NCI-H2029 treated with DMSO at 0.1 percent for 48 hours (cell line): Measurements from ENCODE around the gene NGRN.
"Not testable (repeated sequence)": the region's sequence is repeated elsewhere in the genome, so short reads cannot be mapped to it uniquely, and the experiment has no call there.

ENCODE experiments used
- DNase-seq: peaks from one replicate; lab custom pipeline; 2025; lab: John Stamatoyannopoulos, UW

Gene NGRN

DNA sequence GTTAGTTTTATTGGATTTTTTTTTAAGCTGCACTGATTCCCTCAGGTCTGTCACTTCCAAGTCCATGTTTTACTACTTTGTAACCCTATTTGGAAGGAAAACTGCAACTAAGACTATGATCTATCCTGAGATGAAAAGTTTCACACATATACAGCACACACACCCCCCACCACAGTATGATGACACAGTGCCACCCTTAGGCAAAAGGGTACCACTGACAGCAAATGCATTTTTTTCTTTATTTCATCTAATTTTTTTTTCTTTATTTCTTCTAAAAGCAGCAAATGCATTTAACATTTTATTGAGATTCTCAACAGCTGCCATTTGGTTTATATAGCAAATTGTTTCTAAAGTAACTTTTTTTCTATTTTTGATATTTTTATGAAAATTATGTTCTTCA lies 21.2 kb downstream of the NGRN start:
- DNase-seq, result no peak

DNA sequence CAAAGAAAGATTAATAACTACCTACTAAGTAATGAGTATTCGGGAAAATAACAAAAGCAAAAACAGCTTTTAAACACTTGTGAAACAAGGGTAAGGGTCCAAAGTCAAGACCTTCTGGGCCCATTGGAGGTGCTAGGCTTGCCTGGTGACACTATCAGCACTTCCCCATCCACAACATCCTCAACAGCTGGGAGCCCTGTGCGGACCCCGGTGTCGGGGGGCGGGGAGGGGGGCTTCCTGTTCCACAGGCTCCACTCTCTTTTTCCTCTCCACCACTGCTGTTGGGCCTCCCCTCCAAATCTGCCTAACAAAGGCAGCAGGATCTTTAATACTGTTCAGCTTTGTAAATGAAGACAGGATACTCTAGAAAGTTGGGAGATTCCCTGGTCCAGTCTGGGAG lies 21.6 kb downstream of the NGRN start:
- DNase-seq, result no peak

DNA sequence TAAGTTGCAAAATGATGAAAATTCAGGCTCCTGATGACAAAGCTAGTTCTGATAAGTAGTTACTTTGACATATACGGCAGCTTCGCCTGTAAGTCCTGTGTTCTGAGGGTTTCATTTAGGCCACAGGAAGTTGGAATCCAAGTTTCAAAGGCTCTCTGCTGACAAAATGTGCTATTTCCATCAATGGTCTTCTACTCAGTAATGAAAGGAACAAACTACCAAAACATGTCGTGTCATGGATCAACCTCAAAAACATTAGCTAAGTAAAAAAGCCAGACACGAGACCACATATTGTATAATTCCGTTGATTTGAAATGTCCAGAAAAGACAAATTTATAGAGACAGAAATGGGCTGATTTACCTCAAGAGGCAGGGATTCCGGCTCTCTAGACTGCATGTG lies 22.5 kb downstream of the NGRN start:
- no peak for DNase-seq

DNA sequence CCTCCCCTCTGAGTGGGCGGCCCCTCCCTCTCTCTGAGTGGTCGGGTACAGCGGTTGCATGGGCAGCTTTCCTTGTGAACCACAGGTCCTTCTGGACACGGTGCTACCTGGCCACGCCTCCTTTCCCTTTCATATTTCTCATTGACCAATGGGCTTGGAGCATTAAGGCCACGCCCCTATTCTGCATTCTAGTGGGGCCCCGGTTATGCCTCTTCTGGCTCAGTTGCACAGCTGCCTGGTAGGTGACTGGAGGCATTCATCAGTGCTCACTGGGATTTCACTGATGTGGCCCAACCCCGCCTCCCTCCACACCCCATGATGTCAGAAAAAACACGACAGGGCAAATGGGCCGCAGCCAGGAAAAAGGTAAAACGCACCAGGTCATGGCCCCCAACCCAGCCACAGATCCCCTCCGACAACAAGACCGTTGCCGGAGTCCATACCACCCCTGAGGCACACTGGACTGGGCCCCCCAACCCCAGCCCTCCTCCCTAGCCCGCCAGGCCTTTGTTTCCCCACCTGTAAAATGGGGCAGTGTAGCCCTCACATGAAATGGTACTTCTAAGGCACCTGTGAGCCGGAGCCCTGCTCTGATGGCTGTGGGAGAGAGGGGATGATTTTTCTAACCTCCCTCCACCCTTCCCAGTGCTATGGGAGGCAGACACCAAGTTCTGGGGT lies 26.3 kb downstream of the NGRN start:
- DNase-seq, result peak; percentile 44

DNA sequence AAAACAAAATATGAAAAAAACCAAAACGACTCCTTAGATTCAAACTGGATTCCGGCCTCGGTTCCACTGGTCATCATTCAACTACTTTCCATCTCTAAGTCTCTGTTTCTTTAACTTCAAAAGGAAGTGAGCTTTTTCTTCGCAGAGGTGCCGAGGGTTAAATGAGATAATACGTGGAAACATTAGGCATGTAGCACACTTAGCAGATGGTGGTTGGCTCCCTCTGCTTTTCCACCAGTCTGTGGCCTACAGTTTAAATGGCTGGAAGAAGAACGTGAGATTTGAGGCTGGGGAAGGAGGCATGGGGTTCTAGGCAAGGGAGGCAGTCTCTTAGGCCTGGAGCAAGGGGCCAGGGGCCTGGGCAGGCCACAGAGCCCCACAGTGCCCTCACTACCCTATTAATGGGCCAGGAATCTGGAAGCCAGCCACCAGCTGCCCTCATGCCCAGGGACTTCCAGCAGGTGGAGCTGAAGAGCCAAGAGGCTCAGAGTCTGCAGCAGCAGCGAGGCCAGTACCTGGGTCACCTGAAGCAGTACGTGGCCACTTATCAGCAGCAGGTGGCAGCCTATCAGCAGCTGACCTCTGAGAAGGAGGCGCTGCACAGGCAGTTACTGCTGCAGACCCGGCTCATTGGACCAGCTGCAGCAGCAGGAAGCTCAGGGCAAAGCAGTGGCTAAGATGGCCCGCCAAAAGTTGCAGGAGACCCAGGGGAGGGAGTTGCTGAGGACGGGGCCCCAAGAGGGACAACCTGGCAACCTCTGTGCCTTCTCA lies 27.8 kb downstream of the NGRN start:
- DNase-seq, result peak; percentile 36

DNA sequence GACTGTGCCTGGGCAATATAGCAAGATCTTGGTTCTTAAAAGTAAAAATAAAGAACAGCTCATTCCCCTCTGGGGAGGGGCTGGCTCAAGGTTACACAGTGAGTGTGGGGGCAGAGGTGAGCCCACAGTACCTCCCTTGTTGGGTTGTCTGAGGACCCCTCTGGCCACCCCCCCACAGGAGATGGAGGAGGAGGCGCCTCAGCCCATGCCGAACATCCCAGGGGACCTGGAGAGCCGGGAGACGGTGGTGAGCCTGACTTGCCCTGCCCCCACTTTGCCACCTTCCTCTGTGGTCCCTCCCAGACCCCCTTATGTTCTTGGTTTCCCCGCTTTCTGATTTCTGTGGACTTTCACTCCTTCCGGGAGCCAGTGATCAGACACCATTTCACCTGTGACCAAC lies 28.7 kb downstream of the NGRN start:
- no peak for DNase-seq

DNA sequence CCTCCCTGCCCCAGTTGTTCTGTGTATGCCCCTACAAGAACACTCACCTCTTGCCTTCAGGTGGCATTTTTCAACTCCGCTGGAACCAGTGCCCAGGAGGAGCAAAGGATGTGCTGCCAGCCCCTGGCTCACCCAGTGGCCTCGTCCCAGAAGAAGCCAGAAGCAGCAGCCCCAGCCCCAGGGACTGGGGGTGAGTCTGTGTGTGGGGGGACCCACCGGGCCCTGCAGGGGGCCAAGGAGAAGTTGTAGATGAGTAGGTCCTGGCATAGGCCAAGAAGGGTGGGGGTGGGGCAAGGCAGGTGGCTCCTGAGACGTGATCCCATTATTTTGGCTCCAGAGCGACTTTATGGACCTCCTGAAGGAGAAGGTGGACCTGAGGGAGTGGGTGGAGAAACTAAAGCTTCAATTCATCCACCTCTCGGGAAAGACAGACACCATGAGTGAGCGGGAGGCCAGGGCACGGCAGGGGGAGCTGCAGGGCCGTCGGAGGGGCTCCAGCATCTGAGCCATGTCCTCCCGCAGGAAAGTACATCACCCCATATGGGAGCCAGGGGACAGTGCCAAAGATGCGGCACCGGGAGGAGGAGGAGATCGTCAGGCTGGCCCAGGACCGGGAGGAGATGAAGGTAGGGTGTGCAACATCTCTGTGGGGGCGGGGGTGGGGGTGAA lies 29.3 kb downstream of the NGRN start:
- DNase-seq, result no peak

DNA sequence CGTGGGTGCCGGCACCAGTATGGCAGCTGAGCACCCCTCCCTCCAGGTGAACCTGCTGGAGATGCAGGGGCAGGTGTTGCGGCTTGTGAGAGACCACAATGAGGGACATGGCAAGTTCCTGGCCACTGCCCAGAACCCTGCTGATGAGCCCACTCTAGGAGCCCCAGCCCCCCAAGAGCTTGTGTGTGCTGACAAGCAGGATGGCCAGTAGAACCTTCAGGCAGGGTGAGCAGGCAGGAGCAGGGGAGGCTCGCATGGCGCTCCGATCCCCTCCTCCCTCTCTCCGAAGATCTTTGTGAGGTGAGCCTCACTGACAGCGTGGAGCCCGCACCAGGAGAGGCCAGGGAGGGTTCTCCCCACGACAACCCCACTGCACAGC lies 29.8 kb downstream of the NGRN start:
- no peak for DNase-seq

DNA sequence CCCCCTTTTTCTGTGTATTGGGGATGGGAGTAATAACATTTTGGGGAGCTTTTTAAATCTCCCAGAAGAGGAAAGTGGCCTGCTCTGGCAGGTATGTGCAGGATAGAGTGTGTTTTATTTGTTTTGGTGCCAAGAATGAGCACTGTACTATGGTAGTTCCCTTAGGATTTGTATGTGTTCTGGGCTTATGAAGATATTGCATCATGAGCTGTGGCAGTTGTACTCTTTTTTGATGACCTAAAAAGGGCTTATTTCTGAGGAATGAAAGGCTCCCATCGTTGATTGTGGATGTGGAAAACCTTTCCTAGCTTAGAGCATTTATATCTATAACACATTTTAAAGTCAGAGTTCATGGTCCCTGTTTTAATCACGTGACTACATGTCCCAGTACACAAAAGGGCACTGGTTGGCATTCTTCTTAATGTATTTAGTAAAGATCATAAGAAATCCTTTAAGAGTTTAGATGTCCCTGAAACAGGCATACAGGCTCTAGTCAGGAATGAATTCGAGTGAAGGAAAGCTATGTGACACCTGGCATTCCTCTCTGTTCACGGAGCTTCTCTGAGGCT lies 30.9 kb downstream of the NGRN start:
- DNase-seq, result not testable (repeated sequence)

DNA sequence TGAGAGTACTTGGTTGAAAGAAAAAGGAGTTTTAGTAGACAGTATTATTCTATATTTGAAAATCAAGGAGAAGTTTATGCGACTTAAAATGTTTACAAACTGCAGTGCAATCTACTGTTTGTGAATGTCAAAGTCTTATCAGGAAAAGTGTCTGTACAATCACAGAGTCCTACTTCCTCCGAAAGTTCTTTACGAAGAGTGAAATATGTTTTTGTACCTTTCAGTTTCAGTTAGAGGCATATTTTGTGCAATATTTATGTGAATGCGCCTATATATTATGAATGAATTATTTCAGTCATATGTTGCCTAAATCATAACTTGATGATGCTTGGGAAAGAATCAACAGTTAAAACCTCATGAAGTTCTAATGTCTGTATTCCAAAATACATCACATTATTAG lies 31.5 kb downstream of the NGRN start:
- DNase-seq, result no peak

DNA sequence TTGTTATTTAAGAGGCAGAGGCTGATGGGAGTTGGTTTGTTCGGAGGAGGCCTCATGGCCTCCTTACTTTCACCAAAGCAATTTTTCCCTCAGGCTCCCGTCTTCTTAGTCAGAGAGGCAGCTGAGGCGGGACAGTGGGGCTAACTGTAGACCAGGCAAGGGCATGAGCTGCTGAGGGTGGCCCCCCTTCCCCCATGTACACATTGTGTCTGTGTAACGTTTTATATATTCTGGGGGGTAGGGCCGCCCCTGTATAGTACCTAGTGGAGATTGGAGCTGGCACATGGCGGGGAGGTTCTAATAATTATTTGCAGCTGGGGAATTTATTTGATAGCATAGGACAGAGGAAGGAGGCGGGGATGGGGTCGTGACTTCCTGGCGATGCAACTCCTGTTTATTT lies 35.1 kb downstream of the NGRN start:
- no peak for DNase-seq

DNA sequence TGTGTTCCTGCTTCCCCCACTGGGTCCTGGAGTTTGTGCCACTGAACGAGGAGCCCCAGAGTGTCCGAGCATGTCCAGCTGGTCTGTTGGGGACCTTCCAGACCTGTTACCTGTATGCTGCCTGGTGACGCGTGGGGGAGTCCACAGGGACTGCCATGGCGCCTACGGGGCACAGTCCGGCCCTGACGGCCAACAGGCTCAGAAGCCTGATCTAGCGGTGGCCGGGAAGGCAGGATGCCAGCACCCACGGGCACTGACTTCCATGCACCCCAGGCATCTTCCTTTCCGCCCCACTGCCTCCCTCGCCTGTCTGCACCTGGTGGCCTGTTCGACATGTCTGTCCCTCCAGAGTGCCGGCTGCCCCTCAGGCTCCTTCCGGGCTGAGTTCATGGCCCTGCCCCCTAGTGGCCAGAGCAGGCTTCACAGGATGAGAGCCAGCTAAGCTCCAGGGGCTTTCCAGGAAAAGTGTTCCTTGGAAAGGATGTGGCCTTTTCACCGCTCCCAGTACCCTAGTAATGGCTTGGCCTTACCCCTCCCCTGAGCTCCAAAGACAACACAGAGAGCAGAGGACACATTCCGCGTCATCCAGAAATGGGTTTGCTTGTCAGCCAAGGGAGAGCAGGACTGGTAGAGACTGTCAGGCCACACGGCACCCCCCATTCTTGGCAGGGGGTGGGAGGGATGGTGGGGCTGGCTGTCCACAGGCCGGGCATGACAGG lies 35.7 kb downstream of the NGRN start:
- DNase-seq, result peak; percentile 32

DNA sequence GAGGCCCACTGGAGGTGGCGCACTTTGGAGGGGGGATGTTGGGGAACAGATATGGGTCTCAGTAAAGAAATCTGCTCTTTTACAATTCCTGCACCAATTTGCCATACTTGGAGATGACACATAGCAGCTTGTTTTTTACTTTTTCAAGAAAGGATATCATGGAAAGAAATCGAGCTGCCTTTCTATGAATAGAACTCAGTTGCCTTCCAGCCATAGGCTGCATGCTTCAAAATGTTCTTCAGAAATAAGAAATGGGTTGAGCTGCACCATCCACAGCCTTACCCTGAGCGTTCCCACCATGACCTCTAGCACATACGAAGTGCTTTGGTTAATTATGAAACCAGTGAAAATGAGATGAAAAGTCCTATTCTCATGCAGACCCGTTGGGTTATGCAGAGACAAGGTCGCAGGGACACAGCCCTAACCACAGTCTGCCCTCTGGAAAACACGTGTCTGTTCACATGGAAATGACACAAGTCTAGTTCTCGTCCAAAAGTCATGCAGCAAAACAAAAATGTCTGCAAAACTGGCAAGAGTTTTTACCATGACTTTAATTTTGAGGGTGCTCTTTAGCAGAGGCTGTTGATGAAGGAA lies 36.3 kb downstream of the NGRN start:
- DNase-seq, result no peak

DNA sequence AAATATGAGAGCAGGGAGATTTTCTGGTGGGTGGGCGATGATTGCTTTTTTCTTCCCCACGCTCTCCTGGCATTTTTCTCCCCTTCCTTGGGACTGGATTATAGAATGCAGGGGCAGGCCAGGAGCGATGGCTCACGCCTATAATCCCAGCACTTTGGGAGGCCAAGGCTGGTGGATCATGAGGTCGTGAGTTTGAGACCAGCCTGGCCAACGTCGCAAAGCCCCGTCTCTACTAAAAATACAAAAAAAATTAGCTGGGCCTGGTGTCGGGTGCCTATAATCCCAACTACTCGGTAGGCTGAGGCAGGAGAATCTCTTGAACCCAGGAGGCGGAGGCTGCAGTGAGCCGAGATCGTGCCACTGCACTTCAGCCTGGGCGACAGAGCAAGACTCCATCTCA lies 39.9 kb downstream of the NGRN start:
- DNase-seq, result not testable (repeated sequence)

DNA sequence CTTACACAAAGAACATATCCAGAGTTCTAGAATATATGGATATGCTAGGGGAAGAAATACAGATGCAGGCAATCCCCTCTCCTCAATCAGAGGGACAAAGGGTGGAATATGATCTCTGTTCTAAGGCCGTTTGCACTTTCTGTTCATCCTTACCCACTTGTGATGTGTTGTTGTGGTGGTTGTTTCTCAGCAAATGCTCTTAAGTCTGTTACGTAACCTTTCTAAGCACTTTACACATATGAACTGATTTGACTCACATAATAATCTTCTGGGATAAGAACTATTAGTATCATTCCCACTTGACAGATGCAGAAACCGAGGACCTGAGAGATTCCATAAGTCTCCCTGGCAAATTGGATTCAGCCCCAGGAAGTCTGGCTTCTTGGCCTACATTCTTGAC lies 40.5 kb downstream of the NGRN start:
- DNase-seq, result no peak

DNA sequence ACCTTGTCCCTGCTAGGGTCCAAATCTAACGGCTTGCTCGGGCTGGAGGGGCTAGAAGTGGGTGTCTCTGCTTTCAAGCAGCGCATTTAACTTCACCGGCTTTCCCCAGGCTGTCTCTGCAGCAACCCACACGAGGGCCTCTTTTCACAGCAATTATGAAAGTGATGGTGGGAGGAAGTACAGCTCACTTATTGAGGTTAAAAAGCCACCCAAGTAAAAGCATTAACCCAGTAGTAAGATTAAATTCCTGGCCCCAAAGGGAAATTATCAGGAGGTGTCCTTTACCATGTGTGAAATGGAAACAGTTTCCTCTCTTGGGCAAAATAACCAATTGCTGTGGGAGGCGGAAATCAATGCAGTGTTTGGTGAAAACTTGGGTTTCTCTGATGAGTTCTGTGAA lies 41.1 kb downstream of the NGRN start:
- no peak for DNase-seq

DNA sequence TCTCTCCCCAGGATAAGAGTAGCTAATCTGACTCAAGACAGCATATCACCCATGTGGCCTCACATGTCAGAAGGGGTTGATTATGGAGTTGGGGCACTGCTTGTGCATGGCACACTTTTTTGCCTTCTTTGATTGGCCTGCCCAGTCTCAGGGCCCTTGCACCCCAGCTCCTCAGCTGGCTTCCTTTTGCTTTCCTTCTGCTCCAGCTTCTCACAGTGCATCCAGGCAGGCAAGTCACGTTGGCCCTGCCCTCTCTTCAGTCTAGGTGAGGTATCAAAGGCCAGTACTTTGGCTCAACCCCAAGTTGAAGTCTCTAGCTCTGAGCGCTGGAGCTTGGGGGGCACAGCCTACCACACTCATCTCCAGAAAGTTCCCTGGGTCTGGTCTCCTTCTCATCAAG lies 42.2 kb downstream of the NGRN start:
- no peak for DNase-seq

DNA sequence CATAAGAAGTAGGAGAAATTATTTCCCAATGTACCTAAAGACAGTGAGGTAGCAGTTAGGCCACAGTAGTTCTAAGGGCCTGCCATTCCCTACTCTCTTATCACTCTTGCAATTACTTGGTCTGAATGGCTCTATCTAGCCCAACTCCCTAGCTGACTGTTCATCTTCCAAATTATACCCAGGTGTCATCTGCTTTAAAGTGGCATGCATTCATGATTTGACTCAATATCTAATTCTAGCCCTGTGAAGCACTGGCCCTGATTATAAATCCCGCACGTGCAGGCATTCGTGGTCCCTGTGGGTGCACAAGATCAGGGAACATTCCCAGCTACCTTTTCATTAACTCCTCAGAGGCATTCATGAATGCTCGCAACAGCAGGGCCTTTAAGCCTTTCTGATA lies 43.5 kb downstream of the NGRN start:
- no peak for DNase-seq

DNA sequence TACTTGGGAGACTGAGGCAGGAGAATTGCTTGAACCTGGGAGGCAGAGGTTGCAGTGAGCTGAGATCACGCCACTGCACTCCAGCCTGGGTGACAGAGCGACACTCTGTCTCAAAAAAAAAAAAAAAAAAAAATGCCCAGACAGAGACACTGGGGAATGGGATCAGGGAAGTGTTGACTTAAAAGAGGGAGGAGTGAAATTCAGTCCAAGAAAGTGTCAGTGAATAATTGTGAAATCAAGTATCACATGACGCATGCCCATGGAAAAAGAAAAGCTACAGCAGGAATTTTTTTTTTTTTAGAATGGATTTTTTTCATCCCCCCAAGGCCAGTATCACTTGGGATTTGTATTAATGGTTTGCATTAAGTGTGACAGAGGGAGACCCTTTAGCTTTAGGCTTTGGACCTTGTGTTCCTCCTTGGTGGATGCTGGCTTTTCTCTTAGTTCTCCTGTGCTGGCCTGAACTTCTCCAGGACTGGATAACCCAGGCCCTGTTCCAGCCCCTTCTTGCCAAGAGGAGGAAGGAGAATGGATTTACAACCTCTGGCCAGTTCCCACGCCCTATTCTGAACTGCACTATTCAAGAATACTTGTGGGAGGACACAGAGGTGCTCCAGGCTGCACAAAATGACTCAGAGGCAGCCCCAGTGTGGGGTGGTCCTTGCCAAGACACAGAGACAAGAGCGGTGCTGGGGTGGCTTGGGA lies 50.0 kb downstream of the NGRN start:
- no peak for DNase-seq

DNA sequence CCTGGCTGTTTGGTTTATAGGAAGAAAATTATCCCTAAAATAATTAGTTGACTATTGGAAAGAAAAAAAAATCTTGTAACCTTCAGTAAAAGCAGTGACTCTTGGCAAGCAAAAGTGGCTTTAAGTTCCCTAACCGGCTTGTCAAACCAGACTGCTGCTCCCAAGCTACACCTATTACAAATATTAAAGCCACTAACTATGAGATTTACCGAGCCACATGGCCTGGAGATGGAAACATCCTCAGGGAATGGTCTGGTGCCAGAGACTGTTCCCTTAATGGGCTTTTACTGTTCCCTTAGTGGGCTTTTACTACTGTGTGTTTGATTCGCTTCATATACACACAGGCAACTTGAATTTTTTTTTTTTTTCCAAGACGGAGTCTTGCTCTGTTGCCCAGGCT lies 50.7 kb downstream of the NGRN start:
- no peak for DNase-seq

DNA sequence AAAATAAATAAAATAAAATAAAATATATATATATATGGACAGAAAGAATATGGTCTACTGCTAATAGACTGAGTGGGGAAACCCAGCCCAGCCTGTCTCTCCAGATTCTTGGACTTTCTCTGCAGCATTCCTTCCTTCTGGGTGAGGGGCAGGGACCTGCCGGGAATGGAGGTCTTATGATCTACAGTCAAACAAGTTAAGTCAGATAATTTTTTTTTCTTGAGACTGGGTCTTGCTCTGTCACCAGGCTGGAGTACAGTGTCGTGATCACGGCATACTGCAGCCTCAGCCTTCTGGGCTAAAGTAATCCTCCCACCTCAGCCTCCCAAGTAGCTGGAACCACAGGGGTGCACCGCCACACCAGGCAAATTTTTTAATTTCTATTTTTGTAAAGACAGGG lies 53.1 kb downstream of the NGRN start:
- DNase-seq, result no peak
